Measurements from ENCODE around the gene TSPAN11. TPM values are rescaled to one million over a fixed set of nuclear protein-coding genes. Genes with fewer than 3 reads are reported as not detected.
A peak's percentile ranks its signal among the peaks of the same experiment; 100 is the strongest.
"Not testable (repeated sequence)": the region's sequence is repeated elsewhere in the genome, so short reads cannot be mapped to it uniquely, and the experiment has no call there.

Gene TSPAN11
- 0.93 TPM for total RNA-seq

- DNase-seq (ENCODE audit: low spot score) (no peak), ATAC-seq (peak; percentile 72)
Measured at GRCh38 chr12:30926243-30927221, at the start of gene TSPAN11. Gene TSPAN11 (plus strand): TSS chr12:30926748. CDS start chr12:30953992, 27,244 bp downstream.

DNA sequence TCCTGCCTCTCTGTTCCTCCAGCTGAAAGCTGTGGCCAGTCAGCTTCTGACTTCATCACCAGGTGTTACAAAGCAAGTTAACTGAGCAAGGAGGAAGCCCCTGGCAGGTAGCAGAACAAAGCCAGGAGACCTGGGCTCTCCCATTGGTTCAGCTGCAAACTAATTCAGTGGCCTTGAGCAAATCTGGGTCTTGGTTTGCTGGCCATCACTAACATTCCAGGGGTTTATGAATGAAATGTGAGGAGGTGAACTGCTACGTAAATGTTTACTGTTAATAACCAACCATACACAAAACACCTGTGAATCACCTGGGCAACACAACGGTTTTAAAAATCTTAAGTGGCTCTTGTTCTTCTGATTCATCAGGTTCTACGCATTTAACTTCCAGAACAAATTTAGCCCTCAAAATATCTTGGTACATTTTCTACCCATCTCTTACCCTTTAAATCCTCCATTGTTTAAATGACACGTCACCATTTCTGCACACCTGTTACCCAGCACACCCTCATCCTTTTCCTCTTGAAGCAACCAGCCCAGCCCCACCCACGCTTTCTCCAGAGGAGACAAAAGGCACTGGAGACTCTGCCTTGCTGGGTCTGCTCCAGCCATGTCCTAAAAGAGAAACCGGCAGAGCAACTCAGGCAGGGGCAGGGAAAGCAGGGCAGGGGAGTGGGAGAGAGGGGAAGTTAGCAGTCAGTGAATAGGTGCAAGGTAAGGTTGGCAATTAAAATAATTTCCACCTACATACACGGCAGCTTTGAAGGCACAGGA, 49.3 kb upstream of the TSPAN11 start:
- DNase-seq (ENCODE audit: low spot score): no peak
- no peak for ATAC-seq

DNA sequence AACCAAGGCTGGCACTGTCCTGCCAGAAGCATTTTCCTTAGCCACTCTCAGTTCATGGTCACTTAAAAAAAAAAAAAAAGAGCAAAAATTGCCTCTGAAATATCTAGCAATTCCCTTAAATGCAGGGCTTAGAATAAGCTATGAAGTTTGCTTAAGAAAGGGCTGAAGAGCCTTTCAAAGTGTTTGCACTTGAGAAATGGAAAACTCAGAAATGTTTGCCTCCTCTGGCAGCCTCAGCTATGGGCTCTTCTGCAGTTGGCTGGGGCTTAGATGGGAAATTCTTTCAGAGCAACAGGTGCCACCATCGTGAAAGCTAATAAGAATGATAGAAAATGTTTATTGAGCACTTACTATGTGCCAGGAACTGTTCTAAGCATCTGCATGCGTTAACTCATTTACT, 48.5 kb upstream of the TSPAN11 start:
- DNase-seq (ENCODE audit: low spot score) (no peak), ATAC-seq (no peak)

GRCh38 chr12:30880061-30880460, 46.5 kb upstream of the TSPAN11 start:
- ATAC-seq: no peak
- no peak for DNase-seq (ENCODE audit: low spot score)

DNA sequence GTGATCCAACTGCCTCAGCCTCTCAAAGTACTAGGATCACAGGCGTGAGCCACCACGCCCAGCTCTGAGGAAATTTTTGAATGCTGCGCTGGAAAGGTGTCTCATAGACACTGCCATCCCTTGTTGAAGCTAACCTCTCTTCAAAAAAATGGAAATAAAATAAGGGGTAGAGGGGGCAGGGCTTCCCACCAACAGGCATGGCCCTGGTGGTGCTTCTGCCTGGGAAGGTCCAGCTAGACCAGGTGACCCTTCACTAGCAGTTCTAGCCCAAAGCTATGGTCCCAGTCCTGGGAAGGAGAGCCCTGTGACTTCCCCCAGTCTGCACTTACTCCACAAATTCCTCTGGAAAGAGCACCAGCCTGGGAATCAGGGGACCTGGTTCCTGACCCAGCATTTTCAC, 45.7 kb upstream of the TSPAN11 start:
- DNase-seq (ENCODE audit: low spot score) (no peak), ATAC-seq (no peak)

GRCh38 chr12:30882706-30883105, 43.8 kb upstream of the TSPAN11 start:
- ATAC-seq: no peak
- DNase-seq (ENCODE audit: low spot score): no peak

DNA sequence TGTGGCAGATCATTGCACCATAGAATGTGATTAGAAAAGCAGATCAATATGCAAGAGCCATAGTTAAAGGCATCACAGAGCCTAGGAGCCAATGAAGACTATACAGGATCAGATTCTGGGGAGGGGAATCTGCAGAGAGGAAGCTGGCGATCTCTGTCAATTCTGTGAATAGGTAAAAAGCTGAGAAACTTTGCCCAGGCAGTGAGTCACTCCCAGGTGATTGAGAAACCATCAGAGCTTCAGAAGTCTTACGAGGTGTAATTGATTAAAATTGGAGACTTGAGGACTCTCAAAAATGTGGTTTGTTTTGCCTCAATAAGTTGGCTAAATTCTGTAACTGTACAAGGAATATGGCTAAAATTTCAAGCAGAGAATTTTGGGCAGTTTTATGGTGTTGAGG, 41.7 kb upstream of the TSPAN11 start:
- DNase-seq (ENCODE audit: low spot score) (no peak), ATAC-seq (no peak)

GRCh38 chr12:30885321-30885720, 41.2 kb upstream of the TSPAN11 start:
- no peak for ATAC-seq
- no peak for DNase-seq (ENCODE audit: low spot score)

- ATAC-seq (no peak), DNase-seq (ENCODE audit: low spot score) (no peak)
Measured at GRCh38 chr12:30887226-30887625, 39.3 kb upstream of the TSPAN11 start.

GRCh38 chr12:30888241-30888640, 38.3 kb upstream of the TSPAN11 start:
- DNase-seq (ENCODE audit: low spot score) (no peak), ATAC-seq (no peak)

- not testable (repeated sequence) for ATAC-seq; DNase-seq (ENCODE audit: low spot score)
Measured at GRCh38 chr12:30894531-30894930, 32.0 kb upstream of the TSPAN11 start.

DNA sequence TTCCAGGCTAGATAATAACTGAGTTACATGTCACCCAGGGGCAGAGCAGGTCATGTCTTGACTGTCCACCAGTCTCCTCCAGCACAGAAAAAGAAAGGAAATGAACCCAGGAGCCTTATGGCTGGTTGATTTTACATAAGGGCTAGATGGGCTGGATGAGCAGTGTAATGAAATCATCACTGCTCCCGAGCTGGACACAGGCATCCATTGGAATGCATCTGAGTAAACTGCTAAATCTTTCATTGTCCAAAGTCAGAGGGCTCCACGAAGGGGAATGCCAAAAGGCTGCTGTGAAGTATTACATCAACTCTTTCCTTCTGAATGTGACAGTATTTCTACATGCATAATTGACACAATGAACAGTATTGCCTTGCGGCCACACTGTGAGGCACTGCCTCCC, 30.1 kb upstream of the TSPAN11 start:
- no peak for ATAC-seq
- DNase-seq (ENCODE audit: low spot score): no peak

- no peak for DNase-seq (ENCODE audit: low spot score)
- ATAC-seq: no peak
Measured at GRCh38 chr12:30898846-30899245, 27.7 kb upstream of the TSPAN11 start.

- no peak for ATAC-seq
Measured at GRCh38 chr12:30900351-30900750, 26.2 kb upstream of the TSPAN11 start.

GRCh38 chr12:30902001-30902400, 24.5 kb upstream of the TSPAN11 start:
- no peak for DNase-seq (ENCODE audit: low spot score)
- no peak for ATAC-seq

More at GRCh38 chr12:30900351-30900750, 26.2 kb upstream of the TSPAN11 start:
- no peak for DNase-seq (ENCODE audit: low spot score)

- DNase-seq (ENCODE audit: low spot score): no peak
- no peak for ATAC-seq
Measured at GRCh38 chr12:30902596-30902995, 24.0 kb upstream of the TSPAN11 start.

GRCh38 chr12:30905463-30906009, 21.0 kb upstream of the TSPAN11 start:
- ATAC-seq: no peak
- no peak for DNase-seq (ENCODE audit: low spot score)

GRCh38 chr12:30908076-30908721, 18.3 kb upstream of the TSPAN11 start:
- ATAC-seq (no peak), DNase-seq (ENCODE audit: low spot score) (no peak)

GRCh38 chr12:30908722-30909348, 17.7 kb upstream of the TSPAN11 start:
- DNase-seq (ENCODE audit: low spot score) (no peak), ATAC-seq (peak; percentile 48)

GRCh38 chr12:30909349-30910037, 17.1 kb upstream of the TSPAN11 start:
- DNase-seq (ENCODE audit: low spot score) (no peak), ATAC-seq (no peak)
